ENCODE measurements around the gene ZNF318.

- TF ChIP-seq SUZ12 (IDR thresholded peaks at IDR 0.05; ENCODE audit: extremely low read depth, insufficient read depth, insufficient read length) (no peak), ZNF274 (IDR thresholded peaks at IDR 0.05; ENCODE audit: low read depth, low read length) (no peak)
Observed at GRCh38 chr6:43293698-43294097, 75.7 kb downstream of the ZNF318 start.
